Measurements from ENCODE around the gene DNAJB13.

DNAJB13 gene

DNA sequence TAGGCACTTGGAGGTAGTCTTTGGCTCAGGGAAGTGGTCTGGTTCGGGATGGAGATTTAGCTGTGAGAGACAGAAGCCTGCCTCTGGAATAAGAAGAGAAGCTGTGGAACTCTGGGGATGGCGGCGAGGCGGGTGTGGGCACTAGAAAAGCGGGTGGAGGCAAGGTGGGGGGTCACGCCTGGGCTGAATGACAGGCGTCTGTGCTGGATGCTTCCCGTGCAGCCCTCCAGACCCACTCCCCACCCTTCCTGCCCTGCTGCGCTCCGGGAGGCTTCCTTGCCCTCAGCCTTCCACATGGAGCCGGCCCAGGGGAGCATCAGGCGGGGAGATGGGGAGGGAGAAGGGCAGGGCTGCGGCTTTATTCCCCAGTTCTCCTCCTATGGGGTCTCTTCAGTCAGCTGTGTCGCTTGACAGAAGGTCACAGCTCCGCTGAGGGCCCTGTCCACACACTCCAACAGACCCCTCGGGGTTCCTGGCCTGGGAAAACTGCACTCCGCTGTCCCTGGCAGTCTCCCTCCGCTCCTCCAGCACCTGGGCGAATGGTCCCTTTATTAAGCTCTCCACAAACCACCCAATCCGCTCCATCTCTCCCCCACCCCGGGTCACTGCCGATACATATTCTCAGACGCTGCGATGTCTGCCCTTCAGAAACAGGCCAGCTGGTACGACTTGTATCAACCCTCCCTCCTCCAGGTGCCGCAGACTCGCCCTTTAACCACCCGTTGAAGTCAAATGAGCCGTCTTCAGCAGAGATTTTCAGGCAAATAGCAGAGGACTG, 6.2 kb downstream of the DNAJB13 start:
- no peak for DNase-seq

DNA sequence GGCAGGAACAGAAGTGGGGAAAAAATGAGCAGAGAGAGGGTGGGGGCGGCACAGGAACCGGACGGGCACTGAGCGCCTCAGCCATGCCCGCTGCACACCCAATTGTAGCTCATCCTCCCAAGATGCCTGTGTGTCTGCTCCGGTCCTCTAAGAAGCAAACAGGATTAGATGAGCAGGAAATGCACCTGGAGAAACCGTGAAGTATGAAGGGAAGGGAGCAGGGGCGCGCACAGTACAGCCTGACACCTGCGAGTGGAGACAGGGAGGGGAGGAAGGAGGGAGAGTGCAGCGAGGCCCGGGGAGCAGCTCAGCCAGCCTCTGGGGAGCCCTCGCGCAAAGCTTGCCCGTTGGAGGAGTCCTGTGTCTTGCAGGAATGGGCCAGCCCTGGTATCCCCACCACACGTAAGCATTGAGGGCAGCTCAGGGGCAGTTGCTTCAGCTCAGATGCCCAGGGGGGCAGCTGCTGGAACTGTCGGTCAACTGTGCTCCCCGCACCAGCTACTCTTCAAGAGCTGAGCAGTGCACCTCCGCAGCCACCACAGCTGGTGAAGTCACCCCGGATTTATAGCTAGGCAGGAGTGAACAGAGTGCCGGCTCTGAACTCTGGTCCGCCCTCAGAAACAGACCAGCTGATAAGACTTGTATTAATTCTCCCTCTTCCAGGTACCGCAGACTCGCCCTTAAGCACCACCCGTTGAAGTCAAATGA, 7.0 kb downstream of the DNAJB13 start:
- no peak for DNase-seq

DNA sequence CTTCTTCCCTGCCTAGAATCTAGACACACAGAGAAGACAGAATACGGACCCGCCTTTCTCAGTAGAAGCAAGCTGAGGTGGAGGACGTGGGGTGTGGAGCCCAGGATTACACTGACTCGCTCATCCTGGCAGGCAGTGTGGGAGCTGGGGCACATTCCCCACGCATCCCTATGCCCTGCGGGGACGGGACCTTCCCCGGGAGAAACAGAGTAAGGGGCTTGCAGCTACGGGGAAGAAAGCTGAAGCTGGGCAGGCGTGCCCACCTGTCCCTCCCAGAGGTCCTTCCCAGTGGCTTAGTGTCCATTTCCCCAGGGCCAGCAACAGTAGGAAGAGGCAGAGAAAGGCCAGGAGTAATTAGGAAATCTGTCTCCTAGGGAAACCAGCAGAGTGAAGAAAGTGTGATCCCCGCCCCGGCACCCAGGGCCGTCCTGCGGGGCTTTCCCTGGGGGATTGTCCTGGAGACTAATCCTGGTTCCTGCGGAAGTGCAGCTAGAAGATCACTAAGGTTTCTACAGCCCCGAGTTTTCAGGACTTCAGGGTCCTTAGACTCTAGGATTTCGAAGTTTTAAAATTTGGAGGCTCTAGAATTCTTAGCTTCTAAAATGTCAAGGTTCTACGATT, 7.8 kb downstream of the DNAJB13 start:
- DNase-seq, result no peak

DNA sequence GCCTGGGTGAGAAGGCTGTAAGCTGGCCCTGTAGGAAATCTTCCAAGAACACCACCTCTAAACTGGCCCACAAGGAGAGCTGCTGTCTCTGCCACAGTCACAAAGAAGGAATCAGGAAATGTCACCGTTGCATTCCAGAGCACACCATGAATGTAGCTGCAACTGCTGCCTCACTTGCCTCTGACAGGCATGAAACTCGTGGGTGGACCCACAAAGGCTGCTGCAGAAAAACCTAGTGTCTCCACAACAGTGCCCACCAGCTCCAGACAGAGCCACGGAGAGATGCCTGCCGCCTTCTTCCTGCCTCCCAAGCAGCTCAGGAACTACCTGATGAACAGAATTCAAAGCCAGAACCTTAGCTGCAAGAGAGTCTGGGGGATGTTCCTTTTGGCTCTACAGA, 10.5 kb downstream of the DNAJB13 start:
- no peak for DNase-seq

DNA sequence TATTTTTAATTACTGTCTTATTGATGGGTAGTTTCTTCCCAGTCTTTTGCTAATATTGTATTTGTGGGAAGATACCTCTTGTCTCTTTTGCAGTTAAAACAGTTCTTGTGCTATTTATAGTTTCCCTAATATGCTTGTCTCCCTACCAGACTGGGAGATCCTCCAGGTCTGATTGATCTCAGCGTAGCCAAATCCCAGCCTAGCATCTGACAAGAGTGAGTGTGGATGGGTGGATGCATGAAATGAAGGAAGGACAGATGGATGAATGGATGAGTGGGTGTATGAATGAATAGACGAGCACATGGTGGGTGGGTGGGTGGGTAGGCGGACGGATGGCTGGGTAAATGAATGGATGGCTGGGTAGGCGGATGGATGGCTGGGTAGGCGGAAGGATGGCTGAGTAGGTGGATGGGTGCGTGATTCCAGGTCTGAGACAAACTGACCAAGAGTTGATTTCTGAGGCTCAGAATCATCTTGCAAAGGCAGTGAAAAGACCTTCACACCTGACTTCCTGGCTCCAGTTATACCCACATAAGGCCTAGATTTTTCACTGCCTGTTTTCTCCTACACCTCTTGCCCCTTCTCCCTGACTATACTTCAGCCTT, 11.4 kb downstream of the DNAJB13 start:
- DNase-seq, result no peak

DNA sequence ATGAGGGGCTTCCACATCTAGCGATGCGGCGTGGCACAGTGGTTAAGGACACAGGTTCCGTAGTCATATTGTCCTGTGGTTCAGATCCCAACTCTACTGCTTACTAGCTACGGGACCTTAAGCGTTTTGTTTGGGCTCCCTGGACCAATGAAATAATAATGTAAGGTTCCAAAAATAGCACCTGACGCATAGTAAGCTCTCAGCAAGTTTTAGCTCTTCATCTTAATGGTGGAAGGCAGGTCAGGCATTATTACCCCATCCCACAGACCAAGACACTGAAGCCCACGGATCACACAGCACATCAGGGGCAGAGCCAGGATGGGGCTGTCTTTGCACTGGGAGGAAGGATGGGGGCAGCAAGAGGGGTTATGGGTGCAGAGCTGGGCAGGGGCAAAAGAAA, 13.0 kb downstream of the DNAJB13 start:
- DNase-seq, result no peak

DNA sequence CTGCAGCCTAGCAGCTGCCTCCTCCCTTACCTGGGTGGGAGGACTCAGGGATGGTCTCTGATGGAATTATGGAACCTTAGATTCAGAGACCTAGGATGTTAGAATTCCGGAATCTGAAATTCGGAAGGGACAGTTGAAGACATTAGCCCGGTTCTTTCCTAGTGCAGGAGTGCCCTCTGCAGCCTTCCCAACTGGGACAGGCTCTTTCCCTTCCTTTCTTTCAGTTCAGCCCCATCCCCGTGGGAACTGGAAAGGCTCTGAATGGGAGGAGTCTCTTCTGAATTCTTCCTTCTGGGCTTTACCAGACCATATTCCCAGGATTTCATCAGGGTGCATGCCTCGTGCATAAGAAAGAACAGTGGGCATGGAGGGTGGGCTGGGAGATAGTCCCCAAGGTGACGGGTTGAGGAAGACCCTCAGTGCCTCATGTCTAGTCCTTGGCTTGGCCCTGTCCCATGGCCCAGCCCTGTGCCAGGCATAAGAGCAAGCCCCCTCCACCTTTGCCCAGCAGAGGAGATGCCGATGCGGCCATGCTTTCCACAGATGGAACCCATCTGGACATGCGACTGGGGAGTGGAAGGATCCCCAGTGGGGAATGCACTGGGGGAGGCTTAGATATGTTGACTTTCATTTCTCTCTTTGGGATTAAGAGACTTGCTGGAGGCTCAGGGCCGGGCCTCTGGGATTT, 14.4 kb downstream of the DNAJB13 start:
- no peak for DNase-seq

DNA sequence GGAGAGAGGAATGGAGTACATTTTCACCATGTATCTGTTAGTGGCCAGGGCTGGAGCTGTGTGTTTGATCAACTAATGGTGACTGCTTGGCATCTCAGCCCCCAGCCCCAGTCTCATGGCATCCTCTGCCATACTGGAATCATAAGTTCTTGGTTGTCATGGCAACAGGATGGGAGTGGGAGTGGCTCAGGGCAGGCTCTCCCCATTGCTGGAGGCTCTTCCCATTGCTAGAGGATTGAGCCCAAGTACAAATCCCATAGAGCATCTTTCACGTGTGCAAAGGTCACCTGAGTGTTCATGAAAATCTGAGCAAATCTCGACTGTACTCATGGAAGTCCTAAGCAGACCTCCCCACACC, 14.9 kb downstream of the DNAJB13 start:
- DNase-seq, result no peak

DNA sequence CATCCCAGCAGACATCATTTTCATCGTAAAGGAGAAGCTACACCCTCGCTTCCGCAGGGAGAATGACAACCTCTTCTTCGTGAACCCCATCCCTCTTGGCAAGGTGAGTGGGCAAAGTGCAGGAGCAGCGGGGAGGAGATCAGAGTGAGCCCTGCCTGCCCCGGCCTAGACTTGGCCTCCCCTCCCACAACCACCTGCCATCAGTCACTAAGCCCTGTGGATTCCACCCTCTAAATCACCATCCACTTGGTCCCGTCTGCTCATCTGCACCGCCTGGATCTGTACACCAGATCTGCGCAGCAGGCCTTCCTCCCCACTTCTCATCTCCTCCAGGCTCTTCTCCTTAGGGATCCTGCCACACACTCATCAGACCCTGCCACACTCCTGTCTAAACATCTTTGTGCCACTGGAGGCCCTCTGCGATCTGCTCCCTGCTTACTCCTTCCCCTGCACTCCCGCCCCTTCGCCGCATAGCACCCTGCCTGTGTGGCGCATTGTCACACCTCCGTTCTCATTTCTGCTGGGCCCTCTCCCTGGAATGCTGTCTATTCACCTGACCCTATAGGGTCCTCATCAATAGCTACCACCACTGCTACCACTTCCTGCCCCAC, 17.6 kb downstream of the DNAJB13 start:
- DNase-seq, result no peak

DNA sequence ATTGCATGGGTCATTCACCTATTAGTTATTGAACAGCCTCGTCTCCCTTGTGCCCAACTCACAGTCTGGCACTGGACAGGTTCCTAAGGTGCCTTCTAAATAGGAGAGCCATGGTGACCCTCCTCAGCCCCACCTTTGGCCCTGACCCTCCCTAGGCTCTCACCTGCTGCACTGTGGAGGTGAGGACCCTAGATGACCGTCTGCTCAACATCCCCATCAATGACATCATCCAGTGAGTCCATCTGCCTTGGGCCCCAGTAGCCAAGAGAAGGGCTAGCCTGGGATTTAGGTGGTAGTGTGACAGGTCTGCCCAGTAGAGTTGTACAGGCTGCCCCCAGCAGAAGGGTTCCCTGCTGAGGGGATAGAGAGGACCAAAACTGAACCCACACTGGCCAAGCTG, 18.3 kb downstream of the DNAJB13 start:
- no peak for DNase-seq

DNA sequence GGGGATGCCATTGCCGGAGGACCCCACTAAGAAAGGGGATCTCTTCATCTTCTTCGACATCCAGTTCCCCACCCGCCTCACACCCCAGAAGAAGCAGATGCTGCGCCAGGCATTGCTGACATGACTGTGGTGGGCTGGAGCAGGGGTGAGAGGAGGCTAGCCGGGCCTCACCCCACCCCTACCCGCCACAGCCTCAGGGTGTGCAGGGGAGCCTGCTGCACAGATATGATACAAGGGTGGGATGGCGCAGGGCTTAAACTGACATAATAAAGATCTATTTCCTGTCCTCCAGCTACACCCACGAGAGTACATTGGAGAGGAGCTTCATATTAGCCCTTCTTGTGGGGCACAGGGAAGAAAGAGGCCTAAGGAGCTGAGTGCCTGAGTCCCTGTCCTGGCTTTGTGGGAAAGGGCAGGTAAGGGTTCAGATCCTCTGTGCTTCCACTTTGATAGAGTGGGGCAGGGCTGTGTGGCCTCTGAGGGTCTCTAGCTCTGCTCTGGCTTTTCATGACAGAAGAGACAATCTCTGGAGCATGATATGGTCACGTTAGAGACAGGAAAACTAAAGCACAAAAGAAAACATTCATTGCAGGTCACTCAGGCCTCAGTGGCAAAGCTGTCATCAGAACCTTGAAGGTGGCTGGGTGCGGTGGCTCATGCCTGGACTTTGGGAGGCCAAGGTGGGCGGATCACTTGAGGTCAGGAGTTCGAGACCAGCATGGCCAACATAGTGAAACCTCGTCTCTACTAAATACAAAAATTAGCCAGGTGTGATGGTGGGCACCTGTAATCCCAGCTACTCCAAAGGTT, 19.4 kb downstream of the DNAJB13 start:
- DNase-seq, result peak; percentile 82

DNA sequence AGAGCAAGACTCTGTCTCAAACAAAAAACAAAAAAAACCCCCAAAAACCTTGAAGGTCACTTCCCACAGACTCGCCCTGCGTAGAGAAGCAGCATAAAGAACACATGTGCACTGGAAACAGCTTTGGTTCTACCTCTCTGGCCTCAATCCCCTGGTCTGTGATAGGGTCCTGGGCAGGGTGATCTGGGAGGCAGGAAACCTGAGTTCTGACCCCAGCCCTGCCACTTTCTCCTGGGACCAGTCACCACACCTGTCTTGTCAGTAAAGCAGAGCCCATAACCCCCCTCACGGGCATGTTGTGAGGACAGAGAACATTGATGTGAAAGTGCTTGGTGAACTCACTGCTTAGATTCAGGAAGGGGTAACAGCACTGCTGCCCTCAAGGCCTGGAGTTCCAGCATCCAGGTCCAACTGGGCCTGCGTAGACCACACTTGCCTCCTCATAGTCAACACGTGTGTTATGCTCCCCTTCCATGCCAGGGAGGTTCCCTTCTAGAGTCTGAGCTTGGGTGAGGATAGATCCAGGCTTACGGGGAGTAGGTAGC, 20.4 kb downstream of the DNAJB13 start:
- DNase-seq, result peak; percentile 61

DNA sequence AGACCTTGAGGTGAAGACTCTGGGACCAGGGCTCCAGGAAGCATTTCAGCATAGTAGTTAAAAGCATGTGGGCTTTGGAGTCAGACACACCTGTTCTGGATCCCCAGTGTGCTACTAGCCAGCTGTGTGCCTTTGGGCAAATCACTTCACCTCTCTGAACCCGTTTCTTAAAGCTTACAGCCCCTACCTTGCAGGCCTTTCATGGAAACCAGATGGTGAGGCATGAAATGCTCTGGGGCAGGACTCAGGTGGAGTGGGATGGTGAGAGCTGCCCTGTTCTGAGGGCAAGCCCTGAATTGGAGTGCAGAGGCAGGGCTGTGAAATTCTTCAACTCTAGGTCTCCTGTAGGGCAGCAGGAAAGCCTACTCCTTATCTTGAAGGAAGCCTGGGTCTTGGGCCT, 21.4 kb downstream of the DNAJB13 start:
- peak; percentile 72 for DNase-seq

DNA sequence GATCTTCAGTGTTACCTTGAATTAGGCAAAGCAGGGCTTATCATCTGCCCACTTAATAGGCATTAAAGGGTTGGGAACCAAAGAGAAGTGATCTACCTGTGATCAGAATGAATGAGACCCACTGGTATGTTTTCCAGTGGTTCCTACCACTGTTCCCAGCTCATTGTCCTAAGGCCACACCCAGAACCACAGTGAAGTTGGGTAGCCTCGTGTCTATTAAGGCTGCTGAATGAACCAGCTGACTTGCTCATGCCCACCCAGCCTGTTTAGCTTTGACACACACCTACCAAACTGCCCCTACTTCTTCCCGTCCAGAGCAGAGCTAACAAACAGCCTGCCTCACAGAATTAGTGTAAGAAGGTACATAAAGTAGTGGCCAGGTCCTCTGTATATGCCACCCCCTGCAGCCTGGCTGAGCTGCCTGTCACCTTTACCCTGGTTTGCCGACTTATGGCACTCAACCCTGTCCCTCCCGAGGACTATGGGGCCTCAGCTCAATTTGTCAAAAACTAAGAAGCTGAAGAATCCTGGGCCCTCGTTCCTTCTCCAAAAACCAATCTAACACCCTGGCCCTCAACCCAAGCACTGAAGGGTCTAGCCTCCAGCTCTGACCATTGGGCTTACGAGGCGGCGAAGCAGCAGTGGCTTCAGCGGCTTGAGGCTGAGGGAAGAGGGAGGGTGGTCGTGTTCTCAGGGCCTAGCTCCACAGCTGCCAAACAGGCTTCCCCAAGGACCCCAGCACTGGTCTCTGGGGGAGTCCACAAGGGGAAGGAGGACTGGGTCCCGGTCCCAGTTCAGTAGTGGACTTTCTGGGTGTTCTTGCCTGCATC, 22.0 kb downstream of the DNAJB13 start:
- peak; percentile 79 for DNase-seq

DNA sequence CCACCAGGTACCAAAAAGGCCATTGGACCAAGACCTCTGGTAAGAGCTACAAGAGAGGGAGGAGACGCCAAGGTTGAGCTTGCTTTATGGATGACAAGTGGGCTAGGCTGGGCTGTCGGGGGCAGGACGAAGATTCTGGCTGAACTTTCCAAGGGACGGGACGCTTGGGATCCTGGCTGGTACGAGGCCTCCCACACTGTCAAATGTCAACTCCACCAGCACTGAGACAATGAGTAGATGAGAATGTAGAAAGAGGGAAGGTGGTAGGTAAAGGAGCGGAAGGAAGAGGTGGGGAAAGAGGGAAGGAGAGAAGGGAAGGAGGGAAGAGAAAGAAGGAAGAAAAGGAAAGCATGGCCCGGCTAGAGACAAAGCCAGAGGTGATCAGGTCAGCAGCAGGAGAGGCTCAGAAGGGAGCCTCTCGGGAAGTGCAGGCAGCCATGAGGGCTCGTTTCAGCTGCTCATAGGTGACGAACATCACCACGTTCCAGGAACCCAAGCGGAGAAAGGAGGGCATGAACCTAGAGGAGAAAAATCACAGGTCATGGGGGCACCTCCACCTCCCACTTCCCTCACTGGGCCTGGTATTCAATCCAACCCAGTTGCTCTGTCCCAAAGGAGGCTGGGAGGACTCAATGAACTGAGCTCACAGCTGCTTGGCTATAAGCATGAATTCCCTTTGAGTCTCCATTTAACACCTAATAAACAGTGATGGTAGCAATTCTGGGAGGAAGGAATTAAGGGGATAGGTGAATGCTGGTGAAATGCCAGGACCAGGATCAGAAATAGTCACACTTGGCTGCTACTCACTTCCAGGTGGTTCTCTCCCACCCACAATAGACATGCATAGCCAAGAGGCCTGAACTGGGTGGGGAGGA, 24.0 kb downstream of the DNAJB13 start:
- no peak for DNase-seq

DNA sequence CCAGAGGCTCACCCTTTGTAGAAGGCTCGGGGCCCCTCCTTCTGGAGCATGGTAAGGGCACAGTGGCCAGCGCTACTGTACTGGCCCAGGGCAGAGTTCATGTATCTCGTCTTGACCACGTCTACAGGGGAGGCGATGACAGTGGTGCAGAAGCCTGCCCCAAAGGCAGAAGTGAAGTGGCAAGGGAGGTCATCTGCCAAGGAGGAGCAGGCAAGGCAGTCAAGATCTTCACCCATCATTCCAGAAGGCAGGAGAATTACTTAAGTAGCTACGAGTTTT, 24.6 kb downstream of the DNAJB13 start:
- DNase-seq, result no peak

DNA sequence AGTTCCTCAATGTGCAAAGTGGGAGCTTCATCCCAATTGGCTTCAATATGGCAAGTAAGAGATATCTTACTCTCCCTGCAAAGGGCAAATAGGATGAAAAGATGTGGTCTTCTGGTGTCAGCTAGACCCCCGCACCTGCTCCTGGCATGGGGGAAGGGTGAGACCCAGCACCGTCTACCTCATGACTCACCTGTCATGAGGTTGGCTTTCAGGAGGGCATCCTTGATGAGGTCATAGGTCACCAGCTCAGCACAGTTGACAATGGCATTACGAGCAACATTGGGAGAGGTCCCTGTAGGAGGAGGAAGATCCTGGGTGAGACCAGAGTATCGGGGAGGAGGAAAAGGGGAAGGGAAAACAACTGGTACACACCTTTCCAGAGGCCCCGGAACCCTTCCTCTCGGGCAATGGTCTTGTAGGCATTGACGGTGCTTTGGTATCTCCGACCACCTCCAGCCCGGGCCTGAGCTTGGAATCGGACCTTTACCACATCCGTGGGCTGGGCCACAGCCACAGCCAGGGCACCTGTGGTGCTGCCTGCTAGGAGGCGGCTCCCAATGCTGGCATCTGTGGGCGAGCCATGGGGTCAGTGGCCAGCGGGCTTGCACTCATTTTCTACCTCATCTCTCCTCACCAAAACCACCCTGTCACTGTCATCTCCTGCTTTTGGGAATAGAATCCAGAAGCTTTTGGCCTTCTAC, 25.8 kb downstream of the DNAJB13 start:
- no peak for DNase-seq

DNA sequence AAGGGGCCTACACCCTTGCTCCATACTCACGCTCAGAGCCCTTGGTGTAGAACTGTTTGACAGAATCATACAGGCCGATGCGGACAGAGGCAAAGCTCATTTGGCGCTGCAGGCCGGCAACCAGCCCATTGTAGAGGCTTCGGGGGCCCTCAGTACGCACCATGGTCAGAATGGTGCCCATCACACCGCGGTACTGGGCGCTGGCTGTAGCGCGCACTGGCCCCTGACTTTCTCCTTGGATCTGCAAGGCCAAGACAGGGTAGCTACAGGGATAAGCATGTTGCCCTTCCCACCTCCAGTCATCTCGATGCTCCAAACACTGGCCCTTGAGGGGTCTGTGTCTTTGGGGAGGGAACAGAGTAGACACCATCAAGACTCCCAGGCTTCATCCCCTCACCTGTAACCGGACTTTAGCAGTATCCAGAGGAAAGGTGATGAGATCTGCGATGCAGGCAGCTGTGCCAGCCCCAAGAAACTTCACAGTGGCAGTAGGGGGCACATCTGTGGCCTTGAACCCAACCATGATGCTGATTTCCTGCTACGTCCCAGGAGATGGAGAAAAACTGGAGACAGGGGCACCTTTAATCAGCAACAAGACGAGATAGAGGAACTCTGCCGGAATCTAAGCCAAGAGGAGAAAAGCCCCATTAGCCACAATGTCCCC, 27.2 kb downstream of the DNAJB13 start:
- DNase-seq, result no peak
